Measurements from ENCODE around the gene TSHZ3.

DNA sequence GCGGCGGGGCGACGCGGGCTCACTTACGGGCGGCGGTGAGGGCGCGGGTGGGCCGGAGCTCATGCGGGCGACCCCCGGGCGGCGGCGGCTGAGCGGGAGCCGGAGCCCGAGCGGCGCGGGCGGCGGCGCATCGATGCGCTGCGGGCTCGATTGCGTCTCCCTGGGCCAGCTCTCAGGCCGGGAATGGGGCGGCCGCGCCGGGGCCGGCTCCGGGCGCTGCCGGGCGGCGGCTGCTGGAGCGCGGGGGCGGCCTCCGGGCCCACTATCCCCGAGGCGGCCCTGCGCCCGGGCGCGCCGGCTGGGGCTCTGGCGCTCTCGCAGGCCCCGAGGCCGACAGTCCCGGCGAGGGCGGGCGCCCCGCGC is 1.4 kb upstream of the TSHZ3 start:
- TF ChIP-seq, protein P1, sequence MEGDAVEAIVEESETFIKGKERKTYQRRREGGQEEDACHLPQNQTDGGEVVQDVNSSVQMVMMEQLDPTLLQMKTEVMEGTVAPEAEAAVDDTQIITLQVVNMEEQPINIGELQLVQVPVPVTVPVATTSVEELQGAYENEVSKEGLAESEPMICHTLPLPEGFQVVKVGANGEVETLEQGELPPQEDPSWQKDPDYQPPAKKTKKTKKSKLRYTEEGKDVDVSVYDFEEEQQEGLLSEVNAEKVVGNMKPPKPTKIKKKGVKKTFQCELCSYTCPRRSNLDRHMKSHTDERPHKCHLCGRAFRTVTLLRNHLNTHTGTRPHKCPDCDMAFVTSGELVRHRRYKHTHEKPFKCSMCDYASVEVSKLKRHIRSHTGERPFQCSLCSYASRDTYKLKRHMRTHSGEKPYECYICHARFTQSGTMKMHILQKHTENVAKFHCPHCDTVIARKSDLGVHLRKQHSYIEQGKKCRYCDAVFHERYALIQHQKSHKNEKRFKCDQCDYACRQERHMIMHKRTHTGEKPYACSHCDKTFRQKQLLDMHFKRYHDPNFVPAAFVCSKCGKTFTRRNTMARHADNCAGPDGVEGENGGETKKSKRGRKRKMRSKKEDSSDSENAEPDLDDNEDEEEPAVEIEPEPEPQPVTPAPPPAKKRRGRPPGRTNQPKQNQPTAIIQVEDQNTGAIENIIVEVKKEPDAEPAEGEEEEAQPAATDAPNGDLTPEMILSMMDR (IDR thresholded peaks at IDR 0.05; ENCODE audit: low read depth, low read length): no peak
- TF ChIP-seq, protein P2, sequence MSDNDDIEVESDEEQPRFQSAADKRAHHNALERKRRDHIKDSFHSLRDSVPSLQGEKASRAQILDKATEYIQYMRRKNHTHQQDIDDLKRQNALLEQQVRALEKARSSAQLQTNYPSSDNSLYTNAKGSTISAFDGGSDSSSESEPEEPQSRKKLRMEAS (IDR thresholded peaks at IDR 0.05; ENCODE audit: low read depth, low read length): no peak
- TF ChIP-seq POLR2A (IDR thresholded peaks at IDR 0.05; ENCODE audit: extremely low read depth, insufficient read length): no peak
